ENCODE results near the gene SNTN.

DNA sequence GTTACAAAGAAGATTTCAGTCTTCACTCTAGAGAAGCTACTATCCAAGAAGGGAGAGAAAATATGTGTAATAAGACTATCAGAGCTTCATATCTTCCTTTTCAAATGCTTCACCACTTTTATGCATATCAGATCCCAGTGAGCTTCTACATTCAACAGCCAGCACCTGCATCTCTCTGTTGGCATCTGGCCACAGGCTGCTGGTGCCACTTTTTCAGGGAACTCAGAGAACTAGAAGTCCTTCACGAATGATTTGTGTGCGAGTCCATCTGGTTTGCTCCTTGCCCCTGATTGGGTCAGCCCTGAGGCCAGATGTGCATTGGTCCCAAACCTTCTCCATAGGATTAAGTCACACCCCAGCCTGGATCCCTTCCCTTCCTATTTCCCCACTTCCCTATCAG, 22.1 kb downstream of the SNTN start:
- no peak for TF ChIP-seq CTCF (conservative IDR thresholded peaks at IDR 0.05)
- no peak for TF ChIP-seq ZFX (IDR thresholded peaks at IDR 0.05)

Data from C4-2B (cell line).